GM12872 (cell line): ENCODE data around the gene GALP.
"Not testable (repeated sequence)": the region's sequence is repeated elsewhere in the genome, so short reads cannot be mapped to it uniquely, and the experiment has no call there.

Source experiments
- TF ChIP-seq, protein P1 (sequence below): IDR thresholded peaks from 3 replicates; pipeline ENCODE4 v1.5.1; 2011; ENCODE audit warnings: low read depth, mild to moderate bottlenecking, low read length, moderate library complexity; ENCODE audit not compliant: insufficient read depth

The GALP gene

GRCh38 chr19:56175861-56176307, at the start of gene GALP:
Gene GALP, plus strand, starts transcription at chr19:56176008. Its CDS starts 1,101 bp downstream, at chr19:56177109.
- TF ChIP-seq, protein P1, sequence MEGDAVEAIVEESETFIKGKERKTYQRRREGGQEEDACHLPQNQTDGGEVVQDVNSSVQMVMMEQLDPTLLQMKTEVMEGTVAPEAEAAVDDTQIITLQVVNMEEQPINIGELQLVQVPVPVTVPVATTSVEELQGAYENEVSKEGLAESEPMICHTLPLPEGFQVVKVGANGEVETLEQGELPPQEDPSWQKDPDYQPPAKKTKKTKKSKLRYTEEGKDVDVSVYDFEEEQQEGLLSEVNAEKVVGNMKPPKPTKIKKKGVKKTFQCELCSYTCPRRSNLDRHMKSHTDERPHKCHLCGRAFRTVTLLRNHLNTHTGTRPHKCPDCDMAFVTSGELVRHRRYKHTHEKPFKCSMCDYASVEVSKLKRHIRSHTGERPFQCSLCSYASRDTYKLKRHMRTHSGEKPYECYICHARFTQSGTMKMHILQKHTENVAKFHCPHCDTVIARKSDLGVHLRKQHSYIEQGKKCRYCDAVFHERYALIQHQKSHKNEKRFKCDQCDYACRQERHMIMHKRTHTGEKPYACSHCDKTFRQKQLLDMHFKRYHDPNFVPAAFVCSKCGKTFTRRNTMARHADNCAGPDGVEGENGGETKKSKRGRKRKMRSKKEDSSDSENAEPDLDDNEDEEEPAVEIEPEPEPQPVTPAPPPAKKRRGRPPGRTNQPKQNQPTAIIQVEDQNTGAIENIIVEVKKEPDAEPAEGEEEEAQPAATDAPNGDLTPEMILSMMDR, result not testable (repeated sequence)

DNA sequence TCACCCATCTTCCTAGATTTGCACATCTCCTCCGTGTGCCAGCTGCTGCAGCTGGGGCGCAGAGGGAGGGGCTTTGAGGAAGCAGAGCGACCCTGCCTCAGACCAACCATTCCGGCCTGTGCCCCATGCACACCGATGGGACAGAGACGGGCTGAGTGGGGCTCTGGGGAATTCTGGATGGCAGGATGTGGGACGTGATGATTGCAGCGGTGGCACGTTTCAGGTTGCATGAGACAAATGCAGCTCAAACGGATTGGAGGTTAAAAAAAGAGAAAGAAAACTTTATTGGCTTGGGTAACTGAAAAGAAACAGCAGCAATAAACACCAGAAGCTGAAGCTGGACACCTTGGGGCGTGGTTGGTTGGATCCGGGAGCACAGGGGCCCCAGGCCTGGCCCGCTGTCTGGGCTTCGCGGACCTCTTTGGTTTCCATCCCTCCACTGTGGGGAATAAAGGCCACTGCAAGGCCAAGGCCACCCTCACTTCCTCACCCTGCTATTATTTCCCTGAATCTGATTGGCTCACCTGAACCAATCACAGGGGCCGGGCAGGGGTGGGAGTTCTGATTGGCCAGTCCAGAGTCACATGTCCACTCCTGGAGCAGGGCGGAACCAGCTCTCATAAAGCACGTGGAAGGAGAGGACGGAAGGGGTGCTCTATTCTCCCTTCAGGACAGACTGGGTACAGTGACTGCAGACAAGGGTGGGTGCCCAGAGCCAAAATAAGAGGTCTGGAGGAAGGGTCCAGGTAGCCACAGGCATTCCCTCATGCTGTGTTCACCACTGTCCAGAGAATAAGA, 48.6 kb upstream of the GALP start:
- TF ChIP-seq, protein P1, result no peak

GRCh38 chr19:56130006-56130405, 45.8 kb upstream of the GALP start:
- TF ChIP-seq, protein P1, result no peak

DNA sequence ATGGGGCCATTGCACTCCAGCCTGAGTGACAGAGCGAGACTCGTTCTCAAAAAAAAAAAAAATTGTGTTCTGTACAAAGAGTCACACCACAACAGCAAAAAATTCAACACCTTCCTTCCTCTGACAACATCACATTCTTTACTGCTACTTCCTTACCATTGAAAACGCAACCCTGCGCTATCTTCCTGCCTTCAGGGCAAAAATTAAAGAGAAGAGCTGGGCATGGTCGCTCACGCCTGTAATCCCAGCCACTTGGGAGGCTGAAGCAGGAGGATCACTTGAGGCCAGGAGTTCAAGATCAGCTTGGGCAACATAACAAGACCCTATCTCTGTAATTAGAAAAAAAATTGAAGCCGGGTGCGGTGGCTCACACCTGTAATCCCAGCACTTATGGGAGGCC, 44.2 kb upstream of the GALP start:
- TF ChIP-seq, protein P1, result no peak

DNA sequence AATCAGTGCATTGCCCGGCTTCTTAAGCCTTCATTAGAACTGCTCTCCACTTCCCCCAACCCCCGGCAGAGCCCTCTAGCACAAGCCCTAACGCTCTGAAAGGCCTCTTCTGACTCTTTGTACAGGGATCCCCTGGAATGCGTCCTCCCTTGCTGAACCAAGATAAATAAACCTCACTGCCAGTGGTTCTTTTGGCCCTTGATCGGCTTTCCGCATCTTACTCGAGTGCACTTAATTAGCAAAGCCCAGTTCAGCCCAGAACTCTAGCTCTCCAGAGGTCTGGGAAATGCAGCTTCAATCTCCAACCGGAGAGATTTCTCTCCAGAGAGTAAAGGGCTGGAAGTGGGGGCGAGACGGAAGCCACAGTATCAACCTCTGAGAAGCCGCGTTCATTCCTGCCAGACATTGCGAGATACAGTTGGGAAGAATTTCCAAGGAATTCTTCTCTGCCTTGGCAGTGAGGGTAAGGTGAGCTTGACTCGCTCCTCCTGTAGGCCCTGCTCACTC, 43.4 kb upstream of the GALP start:
- TF ChIP-seq, protein P1, result no peak

DNA sequence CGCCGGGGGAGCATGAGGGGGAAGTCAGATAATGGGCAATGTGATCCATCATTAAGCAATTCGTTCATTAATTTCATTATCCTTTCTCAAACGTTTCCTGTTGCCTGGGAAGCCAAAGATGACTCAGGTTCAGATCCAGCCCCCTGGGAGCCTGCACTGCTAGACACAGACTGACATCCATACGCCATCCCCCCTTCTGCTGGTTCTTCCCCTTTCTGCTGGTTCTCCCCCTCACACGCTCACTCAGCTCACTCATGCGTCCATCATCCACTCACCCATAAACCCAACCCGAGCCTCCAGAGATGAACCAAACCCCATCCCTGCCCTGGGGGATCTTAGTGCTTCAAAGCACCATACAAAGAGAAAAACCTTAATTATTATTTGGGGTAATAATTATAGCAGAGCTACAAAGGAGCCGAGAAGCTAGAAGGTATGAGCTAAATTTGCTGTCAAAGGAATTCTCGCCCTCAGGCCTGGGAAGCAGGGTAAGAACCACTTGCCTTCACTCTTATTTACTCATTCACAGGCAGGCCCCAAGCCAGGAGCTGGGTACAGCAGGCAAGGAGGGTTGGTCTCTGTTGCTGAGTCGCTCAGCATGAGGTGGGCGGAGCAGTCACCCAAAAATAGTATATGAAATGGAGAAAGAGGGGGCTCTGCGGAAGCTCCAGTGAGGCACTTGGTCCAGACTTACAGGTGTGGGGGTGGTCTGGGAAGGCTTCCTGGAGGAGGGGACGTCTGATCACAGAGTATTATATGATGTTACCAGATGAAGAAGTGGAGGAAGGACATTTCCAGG, 41.8 kb upstream of the GALP start:
- TF ChIP-seq, protein P1, result no peak

DNA sequence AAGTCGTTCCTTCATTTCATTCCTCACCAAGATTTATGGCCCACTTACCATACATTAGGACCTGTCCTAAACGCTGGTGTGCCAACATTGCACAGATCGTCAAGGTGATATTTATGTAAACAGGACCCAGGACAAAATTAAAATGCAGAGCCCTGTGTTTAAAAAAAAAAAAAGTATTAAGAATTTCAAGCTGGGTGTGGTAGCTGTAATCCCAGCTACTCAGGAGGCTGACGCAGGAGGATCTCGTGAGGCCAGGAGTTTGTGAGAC, 41.2 kb upstream of the GALP start:
- TF ChIP-seq, protein P1, result no peak
